GM12878 (cell line): ENCODE results near the gene CFAP299. TPM values are rescaled to one million over a fixed set of nuclear protein-coding genes. Genes with fewer than 3 reads are reported as not detected.

Source experiments
- ATAC-seq: fragments of 200-7000 bp; cut with Tn5 transposase; 3 replicates; pipeline ENCODE4 v1.9.1; 2020; ENCODE audit warnings: mild to moderate bottlenecking, moderate library complexity
- BruUV-seq: library from RNA; stranded (reverse); fragments of 400-500 nt; replicated peaks from 2 replicates; lab custom pipeline; 2021; lab: Mats Ljungman, UMichigan
- CTCF ChIA-PET: fragments of 300-600 bp; sonication (Branson Sonifier 250); formaldehyde crosslinking; extraction: SDS; loops from one replicate; lab custom pipeline; 2021; ENCODE audit warnings: inconsistent platforms; lab: Yijun Ruan, JAX
- POLR2A ChIA-PET: fragments of 350-600 bp; formaldehyde crosslinking; extraction: SDS; loops from one replicate; lab custom pipeline; 2021; ENCODE audit warnings: inconsistent platforms; lab: Charles Lee
- RAD21 ChIA-PET: fragments of 300-600 bp; sonication (Branson Sonifier 250); formaldehyde crosslinking; loops from one replicate; lab custom pipeline; 2023; ENCODE audit warnings: antibody characterized with exemption; ENCODE audit not compliant: unreplicated experiment; lab: Charles Lee
- SMC1A ChIA-PET: fragments of 300-600 bp; sonication (Branson Sonifier 250); formaldehyde crosslinking; loops from one replicate; lab custom pipeline; 2023; ENCODE audit not compliant: unreplicated experiment, uncharacterized antibody; lab: Charles Lee
- DNase-seq: peaks from one replicate; pipeline ENCODE4 v3.0.0-alpha.2; 2011; ENCODE audit warnings: low read depth, low spot score
- FAIRE-seq: peaks from 3 replicates; lab custom pipeline; 2011; peaks lifted over from hg19 to GRCh38; lab: Jason Lieb, UNC
- H2AFZ ChIP-seq: 2 replicates; pipeline ENCODE4 v1.6.0; 2011; ENCODE audit warnings: low read depth, low read length, control low read depth; ENCODE audit not compliant: control insufficient read depth
- H3K27ac ChIP-seq: 2 replicates; pipeline ENCODE4 v1.5.1; 2011; ENCODE audit warnings: control low read depth; ENCODE audit not compliant: control insufficient read depth, insufficient read depth
- H3K27me3 ChIP-seq, 2 experiments: replicated peaks in 1 of 2; 2 replicates each; pipeline versions ENCODE4 v1.6.0 to v1.6.1; 2011; ENCODE audit warnings: low read length in 1 of 2; ENCODE audit not compliant: control insufficient read depth in 2 of 2, insufficient read depth in 2 of 2
- H3K36me3 ChIP-seq, 2 experiments: 2 replicates each; pipeline ENCODE4 v1.5.1; 2011; ENCODE audit warnings: low read length in 1 of 2; ENCODE audit not compliant: control insufficient read depth in 2 of 2, insufficient read depth in 2 of 2
- H3K4me1 ChIP-seq: 2 replicates; pipeline ENCODE4 v1.6.1; 2011; ENCODE audit warnings: mild to moderate bottlenecking, low read length, moderate library complexity, mixed read lengths; ENCODE audit not compliant: control insufficient read depth, insufficient read depth
- H3K4me2 ChIP-seq: 2 replicates; pipeline ENCODE4 v1.6.0; 2011; ENCODE audit warnings: control low read depth; ENCODE audit not compliant: control insufficient read depth, insufficient read depth
- H3K4me3 ChIP-seq: fragments of 200-600 bp; sonication (generic); 2 replicates; pipeline ENCODE4 v1.5.1; 2016
- H3K79me2 ChIP-seq: 2 replicates; pipeline ENCODE4 v1.6.0; 2011; ENCODE audit warnings: low read length; ENCODE audit not compliant: control insufficient read depth, insufficient read depth
- H3K9ac ChIP-seq: 2 replicates; pipeline ENCODE4 v1.8.0; 2011; ENCODE audit warnings: low read length, control low read depth, mixed read lengths; ENCODE audit not compliant: control insufficient read depth, insufficient read depth
- H3K9me3 ChIP-seq: replicated peaks from 3 replicates; pipeline ENCODE4 v1.5.1; 2011; ENCODE audit warnings: mild to moderate bottlenecking, low read length; ENCODE audit not compliant: control insufficient read depth, insufficient read depth
- H4K20me1 ChIP-seq: 2 replicates; pipeline ENCODE4 v1.6.0; 2011; ENCODE audit not compliant: control insufficient read depth, insufficient read depth
- CUX1 ChIP-seq: IDR thresholded peaks from 2 replicates; pipeline ENCODE4 v1.6.1; 2012; ENCODE audit warnings: improper control_type of control experiment, low read depth, low read length; ENCODE audit not compliant: insufficient replicate concordance
- FOS ChIP-seq: IDR thresholded peaks from 3 replicates; pipeline ENCODE4 v1.6.1; 2011; ENCODE audit warnings: borderline replicate concordance; ENCODE audit not compliant: insufficient read length; ENCODE audit errors: extremely low read depth
- HDAC2 ChIP-seq: fragments of 200-600 bp; sonication (generic); IDR thresholded peaks from 2 replicates; pipeline ENCODE4 v1.6.1; 2017
- KAT2A ChIP-seq: conservative IDR thresholded peaks from 2 replicates; pipeline ENCODE4 v1.6.1; 2011; ENCODE audit warnings: low read depth, low read length; ENCODE audit not compliant: control insufficient read depth
- ZNF622 ChIP-seq: fragments of 450-650 bp; IDR thresholded peaks from 2 replicates; pipeline ENCODE4 v1.6.1; 2017; ENCODE audit warnings: mild to moderate bottlenecking, inconsistent platforms
- ZNF687 ChIP-seq: fragments of 450-650 bp; IDR thresholded peaks from 2 replicates; pipeline ENCODE4 v1.6.1; 2017; ENCODE audit warnings: mild to moderate bottlenecking, moderate library complexity
- WGBS: methylation state at CpG from one replicate; pipeline ENCODE4 v1.1.6; 2016; ENCODE audit warnings: low lambda C conversion rate; ENCODE audit not compliant: insufficient replicate concordance, insufficient coverage; ENCODE audit errors: missing lambda C conversion rate; 5-methylcytosine and 5-hydroxymethylcytosine counted together
- in situ Hi-C: fragments of 300-500 bp; cut with MboI; formaldehyde crosslinking; loops from 9 replicates; pipeline ENCODE4 v1.14.3; 2018; ENCODE audit warnings: mixed read lengths
- intact Hi-C: fragments of 100-400 bp; cut with micrococcal nuclease; formaldehyde crosslinking; loops from one replicate; pipeline ENCODE4 v1.14.2; 2022; ENCODE audit not compliant: unreplicated experiment
- polyA plus RNA-seq, 11 experiments: library from polyadenylated mRNA; depleted of rRNA in 4 of 11; unstranded in 6 of 11; stranded (reverse) in 5 of 11; fragments of >200 nt; fragmentation: Nextera tagmentation in 4 of 11; fragmentation: Illumina TruSeq in 1 of 11; extraction: Ambion mirVana in 4 of 11; extraction: Trizol in 1 of 11; gene quantifications; 1 replicate in 1 of 11; 2 replicates in 10 of 11; pipeline versions ENCODE4 v1.2.1 to v1.2.3, GENCODE V29; 2011 to 2016; ENCODE audit warnings: inconsistent platforms in 2 of 11, missing spikeins in 2 of 11, low read depth in 1 of 11
- total RNA-seq, 4 experiments: library from RNA; depleted of rRNA in 3 of 4; stranded (reverse); fragments of >200 nt in 3 of 4; fragmentation: Illumina TruSeq in 1 of 4; extraction: Trizol in 1 of 4; gene quantifications; 2 replicates each; pipeline versions ENCODE4 v1.2.1 to v1.2.3, GENCODE V29; 2013 to 2021

The CFAP299 gene
- total and polyA plus RNA-seq, 10 of the 15 experiments (the other 5 are each of a cell fraction or from before 2014, with no cell fraction given): 0.06 to 0.34 TPM; not detected in 8

- Histone ChIP-seq H3K4me1 (no peaks in the 10 kb centered on the region), H4K20me1 (no peaks in the 10 kb centered on the region), H3K79me2 (no peaks in the 10 kb centered on the region), H3K4me3 (no peak overlapping the region), H2AFZ (no peak overlapping the region), H3K36me3 (no peaks in the 10 kb centered on the region), H3K27me3 (no peaks in the 10 kb centered on the region; a peak in 1 of 4 replicates), H3K9me3 (no peaks in the 10 kb centered on the region), H3K9ac (no peak overlapping the region)
- FAIRE-seq (no peak), DNase-seq (no peak), ATAC-seq (peak; percentile 36; the same call in 2 of the 3 replicates)
- SMC1A ChIA-PET: interaction anchor here (1.7 kb wide), 1 partner anchor 680 kb away, joined by 9 read pairs; no protein-coding TSS in a partner anchor
- in situ Hi-C loops (loop anchor here (5.0 kb wide), 1 partner anchor 992 kb away; no protein-coding TSS in a partner anchor), intact Hi-C loops (loop anchor here (10.0 kb wide), 2 partner anchors 515 to 905 kb away; no protein-coding TSS in a partner anchor)
- RAD21 ChIA-PET: no interaction called here
- POLR2A ChIA-PET: no interaction called here
- no TSS peak for BruUV-seq
- TF ChIP-seq ZNF622 (no peak), KAT2A (no peak), FOS (no peak)
- TF ChIP-seq, all 136 proteins: peak for 0
- WGBS: 3% methylated on average over 3 of the region's 3 CpGs
- CTCF ChIA-PET: interaction anchor here (0.7 to 10.6 kb wide), 3 partner anchors 25 to 677 kb away, joined by 3 to 268 read pairs (median 3); partner anchors contain the start of genes BMP3 and CFAP299
- H3K4me2 ChIP-seq: no peak overlapping the region
- H3K27ac ChIP-seq: no peak overlapping the region
Measured at GRCh38 chr4:80360084-80360483, 24.6 kb downstream of the CFAP299 start.

GRCh38 chr4:80360900-80361299, 25.4 kb downstream of the CFAP299 start:
- no peak for FAIRE-seq
- intact Hi-C loops: loop anchor here (1.0 to 10.0 kb wide), 4 partner anchors 140 to 904 kb away; no protein-coding TSS in a partner anchor
- in situ Hi-C loops: loop anchor here (5.0 kb wide), 1 partner anchor 991 kb away; no protein-coding TSS in a partner anchor
- TF ChIP-seq HDAC2 (no peak), CUX1 (no peak), ZNF687 (no peak)

More at GRCh38 chr4:80360900-80361299, 25.4 kb downstream of the CFAP299 start:
- WGBS: 11% methylated on average over 3 of the region's 3 CpGs
- H3K27me3 ChIP-seq: no peaks in the 10 kb centered on the region; a peak in 1 of 4 replicates
- H4K20me1 ChIP-seq: no peaks in the 10 kb centered on the region
- no peak overlapping the region for H3K4me3 ChIP-seq
- H3K9me3 ChIP-seq: no peaks in the 10 kb centered on the region
- no peak overlapping the region for H3K27ac ChIP-seq
- ChIA-PET CTCF (interaction anchor here (0.6 to 10.6 kb wide), 8 partner anchors 26 to 774 kb away, joined by 3 to 268 read pairs (median 3); partner anchors contain the start of genes BMP3 and CFAP299), POLR2A (no interaction called here), SMC1A (interaction anchor here (0.5 to 2.7 kb wide), 4 partner anchors 679 to 991 kb away, joined by 3 to 38 read pairs (median 5); no protein-coding TSS in a partner anchor), RAD21 (interaction anchor here (2.3 to 2.9 kb wide), 3 partner anchors 679 to 991 kb away, joined by 17 to 78 read pairs (median 38); no protein-coding TSS in a partner anchor)
- H3K79me2 ChIP-seq: no peaks in the 10 kb centered on the region
- BruUV-seq: no TSS peak
- ATAC-seq (no peak), DNase-seq (no peak)
- H3K36me3 ChIP-seq: no peaks in the 10 kb centered on the region
- no peak overlapping the region for H3K4me2 ChIP-seq
- H3K4me1 ChIP-seq: no peaks in the 10 kb centered on the region
- no peak overlapping the region for H3K9ac ChIP-seq
- no peak overlapping the region for H2AFZ ChIP-seq
